A673 (cell line): ENCODE data around the gene TMEM203. TPM values are rescaled to one million over a fixed set of nuclear protein-coding genes. Genes with fewer than 3 reads are reported as not detected.
A peak's percentile ranks its signal among the peaks of the same experiment; 100 is the strongest.

Experiments
- BruUV-seq: library from RNA; stranded (reverse); fragments of 400-500 nt; replicated peaks from 2 replicates; lab custom pipeline; 2021; lab: Mats Ljungman, UMichigan
- CTCF ChIA-PET: fragments of 300-600 bp; sonication (Branson Sonifier 250); formaldehyde crosslinking; loops from one replicate; lab custom pipeline; 2022; ENCODE audit warnings: antibody characterized with exemption; lab: Charles Lee
- POLR2A ChIA-PET: fragments of 300-600 bp; sonication (Branson Sonifier 250); formaldehyde crosslinking; loops from one replicate; lab custom pipeline; 2022; ENCODE audit warnings: antibody characterized with exemption; ENCODE audit not compliant: low non-redundant PET; lab: Charles Lee
- DNase-seq: peaks from one replicate; pipeline ENCODE4 v3.0.0-alpha.2; 2015; ENCODE audit warnings: low spot score
- H3K27ac ChIP-seq: fragments of 200-600 bp; sonication (generic); 2 replicates; pipeline ENCODE4 v1.5.1; 2016; ENCODE audit warnings: mixed run types, low read depth, mild to moderate bottlenecking, mixed read lengths, antibody characterized with exemption, low read length; ENCODE audit not compliant: poor library complexity, severe bottlenecking
- H3K27me3 ChIP-seq: fragments of 200-600 bp; sonication (generic); replicated peaks from 2 replicates; pipeline ENCODE4 v1.6.1; 2017; ENCODE audit warnings: mixed run types, low read depth, mild to moderate bottlenecking, mixed read lengths, antibody characterized with exemption, low read length; ENCODE audit not compliant: insufficient read depth, poor library complexity
- H3K36me3 ChIP-seq: fragments of 200-600 bp; sonication (generic); 2 replicates; pipeline ENCODE4 v1.6.1; 2016; ENCODE audit warnings: mixed run types, mild to moderate bottlenecking, mixed read lengths, antibody characterized with exemption, low read length; ENCODE audit not compliant: insufficient read depth, poor library complexity, severe bottlenecking
- H3K4me1 ChIP-seq: fragments of 200-600 bp; sonication (generic); 2 replicates; pipeline ENCODE4 v1.6.1; 2017; ENCODE audit warnings: mixed run types, mild to moderate bottlenecking, mixed read lengths, antibody characterized with exemption, low read length; ENCODE audit not compliant: insufficient read depth, poor library complexity, severe bottlenecking
- H3K4me3 ChIP-seq: fragments of 200-600 bp; sonication (generic); 2 replicates; pipeline ENCODE4 v1.5.1; 2016; ENCODE audit warnings: low read depth, mixed run types, mild to moderate bottlenecking, mixed read lengths, low read length; ENCODE audit not compliant: poor library complexity, severe bottlenecking
- H3K9me3 ChIP-seq: fragments of 200-600 bp; sonication (generic); 2 replicates; pipeline ENCODE4 v1.6.1; 2016; ENCODE audit warnings: mixed run types, low read depth, mild to moderate bottlenecking, mixed read lengths, antibody characterized with exemption, low read length; ENCODE audit not compliant: poor library complexity, severe bottlenecking
- CTCF ChIP-seq: fragments of 300-800, 200-600 bp; sonication (generic); conservative IDR thresholded peaks from 2 replicates; pipeline ENCODE4 v1.5.1; 2017; ENCODE audit warnings: low read depth, mild to moderate bottlenecking, antibody characterized with exemption, low read length, moderate library complexity, mixed read lengths
- EZH2 ChIP-seq: fragments of 200-600 bp; sonication (generic); IDR thresholded peaks from 2 replicates; pipeline ENCODE4 v1.6.1; 2017; ENCODE audit warnings: borderline replicate concordance, low read depth, mild to moderate bottlenecking, mixed read lengths, antibody characterized with exemption, low read length; ENCODE audit not compliant: poor library complexity, severe bottlenecking
- intact Hi-C: fragments of 100-400 bp; cut with micrococcal nuclease; formaldehyde crosslinking; loops from one replicate; pipeline ENCODE4 v1.10.0; 2022; ENCODE audit not compliant: unreplicated experiment
- total RNA-seq: library from RNA; stranded (reverse); gene quantifications from 2 replicates; pipeline ENCODE4 v1.2.3, GENCODE V29; 2021

The TMEM203 gene
- total RNA-seq, 1 experiment from 2014 or later, result 37.5 TPM

GRCh38 chr9:137187386-137187785, 18.1 kb downstream of the TMEM203 start:
- CTCF ChIA-PET, result no interaction called here
- POLR2A ChIA-PET, result no interaction called here
- BruUV-seq, result no TSS peak
- intact Hi-C loops, result no loop called here
- DNase-seq, result no peak
- H3K27me3 ChIP-seq, result no peaks in the 10 kb centered on the region
- no peak for TF ChIP-seq EZH2
- no peak for TF ChIP-seq CTCF
- peak overlapping the region; percentile 98 for H3K4me3 ChIP-seq
- peak overlapping the region; percentile 96 for H3K27ac ChIP-seq
- H3K4me1 ChIP-seq, result peaks cover 10% of the 10 kb centered on the region
- H3K9me3 ChIP-seq, result no peaks in the 10 kb centered on the region
- peaks cover 9% of the 10 kb centered on the region for H3K36me3 ChIP-seq

DNA sequence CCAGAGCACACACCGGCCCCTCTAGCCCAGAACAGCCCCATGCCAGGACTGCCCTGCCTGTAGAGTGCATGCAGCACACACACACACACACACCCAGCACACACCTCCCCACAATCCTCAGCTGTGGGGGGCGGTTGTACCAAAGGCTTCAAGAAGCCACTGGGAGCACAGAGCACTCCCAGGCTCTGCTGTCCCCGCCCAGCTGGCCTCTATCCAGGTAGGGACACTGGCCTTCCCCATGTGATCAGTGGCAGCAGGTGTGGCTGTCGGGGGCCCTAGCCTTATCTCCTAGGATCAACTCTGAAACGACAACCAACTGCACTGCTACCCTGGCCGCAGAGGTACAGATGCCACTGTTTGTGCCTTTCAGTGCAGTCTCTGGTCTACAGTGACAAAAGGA, 19.1 kb downstream of the TMEM203 start:
- ChIA-PET CTCF (no interaction called here), POLR2A (no interaction called here)
- H3K9me3 ChIP-seq, result no peaks in the 10 kb centered on the region
- peaks cover 7% of the 10 kb centered on the region for H3K36me3 ChIP-seq
- BruUV-seq, result no TSS peak
- DNase-seq, result no peak
- no peak overlapping the region for H3K27ac ChIP-seq
- H3K4me1 ChIP-seq, result peaks cover 10% of the 10 kb centered on the region
- H3K4me3 ChIP-seq, result no peak overlapping the region
- no peaks in the 10 kb centered on the region for H3K27me3 ChIP-seq
- TF ChIP-seq EZH2 (no peak), CTCF (no peak)
- intact Hi-C loops, result no loop called here

GRCh38 chr9:137185921-137186320, 19.5 kb downstream of the TMEM203 start:
- intact Hi-C loops, result no loop called here
- POLR2A ChIA-PET, result no interaction called here
- peaks cover 7% of the 10 kb centered on the region for H3K36me3 ChIP-seq
- no peak for DNase-seq
- H3K27ac ChIP-seq, result no peak overlapping the region
- H3K9me3 ChIP-seq, result no peaks in the 10 kb centered on the region
- TF ChIP-seq CTCF (no peak), EZH2 (no peak)
- H3K27me3 ChIP-seq, result no peaks in the 10 kb centered on the region
- no TSS peak for BruUV-seq
- CTCF ChIA-PET, result interaction anchor here (0.5 kb wide), 1 partner anchor 13 kb away, joined by 3 read pairs; no protein-coding TSS in a partner anchor
- H3K4me3 ChIP-seq, result no peak overlapping the region
- H3K4me1 ChIP-seq, result peaks cover 10% of the 10 kb centered on the region
